ENCODE data around the gene GPR161. TPM values are rescaled to one million over a fixed set of nuclear protein-coding genes. Genes with fewer than 3 reads are reported as not detected.
A peak's percentile ranks its signal among the peaks of the same experiment; 100 is the strongest.

Gene GPR161
- total and polyA plus RNA-seq, 9 of the 15 experiments (the other 6 are each of a cell fraction or from before 2014, with no cell fraction given) = 0.15 to 2.4 (median 0.76) TPM

- H3K9me3 ChIP-seq (replicated peaks; ENCODE audit: control insufficient read depth, insufficient read depth, low read depth, low read length) = no peaks in the 10 kb centered on the region
- no peaks in the 10 kb centered on the region for H3K9me1 ChIP-seq (ENCODE audit: control insufficient read depth, insufficient read depth, low read length)
- no peak for ATAC-seq
- 71% methylated on average over 3 of the region's 3 CpGs for WGBS (ENCODE audit: insufficient coverage, low coverage, missing lambda C conversion rate)
- no peaks in the 10 kb centered on the region for H3K79me2 ChIP-seq (ENCODE audit: control insufficient read depth, insufficient read depth, low read length)
- H3K36me3 ChIP-seq (ENCODE audit: control insufficient read depth, insufficient read depth, low read length) = peaks cover 76% of the 10 kb centered on the region
- intact Hi-C loops (cut with micrococcal nuclease) (no loop called here), in situ Hi-C loops (cut with MboI) (no loop called here)
- no peaks in the 10 kb centered on the region for H3K27me3 ChIP-seq (ENCODE audit: control insufficient read depth in 2 of 2, insufficient read depth in 2 of 2, low read length in 2 of 2)
- POLR2A ChIA-PET = interaction anchor here (1.3 to 2.7 kb wide), 2 partner anchors 10 to 26 kb away, joined by 4 to 8 read pairs; no protein-coding TSS in a partner anchor
- no peak overlapping the region for H3K4me2 ChIP-seq (ENCODE audit: insufficient read depth, low read length)
- DNase-seq (ENCODE audit: extremely low read depth in 1 of 4, low spot score in 3 of 4) = no peak
- no peak overlapping the region for H2AFZ ChIP-seq (ENCODE audit: low read depth, low read length)
- H4K20me1 ChIP-seq (replicated peaks; ENCODE audit: control insufficient read depth, insufficient read depth, low read length) = no peaks in the 10 kb centered on the region
- H3K4me3 ChIP-seq = no peak overlapping the region
- H3K27ac ChIP-seq (ENCODE audit: extremely low read depth, low read depth, low read length) = no peak overlapping the region
- H3K4me1 ChIP-seq (replicated peaks in 1 of 2; ENCODE audit: control insufficient read depth in 2 of 2, insufficient read depth in 2 of 2, low read length in 2 of 2) = no peaks in the 10 kb centered on the region
- CTCF ChIA-PET (ENCODE audit: low intra/inter-chr PET ratio) = no interaction called here
- no TSS peak for BruUV-seq (replicated peaks)
- no peak for FAIRE-seq
- no peak overlapping the region for H3K9ac ChIP-seq (ENCODE audit: insufficient read depth in 1 of 2, low read depth in 2 of 2, low read length in 2 of 2)
- no peak for TF ChIP-seq DLX4 (CRISPR knock-in tag; IDR thresholded peaks at IDR 0.05)
- no peak for TF ChIP-seq SP1 (CRISPR knock-in tag; IDR thresholded peaks at IDR 0.05)
- TF ChIP-seq NCOR1 (IDR thresholded peaks at IDR 0.05) = no peak
- no peak for TF ChIP-seq ZNF140 (CRISPR knock-in tag; IDR thresholded peaks at IDR 0.05)
- TF ChIP-seq STAG1 (CRISPR knock-in tag; IDR thresholded peaks at IDR 0.05; ENCODE audit: borderline replicate concordance) = no peak
- peak; percentile 39; the same call in 1 of the 2 replicates for TF ChIP-seq ATF3 (IDR thresholded peaks at IDR 0.05)
- no peak for TF ChIP-seq ATF3 (CRISPR knock-in tag; conservative IDR thresholded peaks at IDR 0.05)
- no peak for TF ChIP-seq MCM3 (IDR thresholded peaks at IDR 0.05)
- TF ChIP-seq GABPA (tag; conservative IDR thresholded peaks at IDR 0.05; ENCODE audit: low read depth) = peak; percentile 38; the same call in 1 of the 2 replicates
- TF ChIP-seq ZNF584 (CRISPR knock-in tag; IDR thresholded peaks at IDR 0.05; ENCODE audit: low read depth) = no peak
- TF ChIP-seq NFIC (IDR thresholded peaks at IDR 0.05) = no peak
- no peak for TF ChIP-seq ELK3 (CRISPR knock-in tag; IDR thresholded peaks at IDR 0.05)
- TF ChIP-seq TCF3 (CRISPR knock-in tag; IDR thresholded peaks at IDR 0.05) = peak; percentile 20; the same call in 1 of the 2 replicates
- TF ChIP-seq BRD9 (IDR thresholded peaks at IDR 0.05; ENCODE audit: low read depth, partially characterized antibody) = no peak
- 0 out of 2 replicates have a peak, but pooled peaks have one; percentile 12 for TF ChIP-seq FOSL1 (tag; conservative IDR thresholded peaks at IDR 0.05)
- TF ChIP-seq ZNF561 (CRISPR knock-in tag; conservative IDR thresholded peaks at IDR 0.05) = no peak
- TF ChIP-seq ARID4B (CRISPR knock-in tag; IDR thresholded peaks at IDR 0.05) = no peak
- TF ChIP-seq SMAD1 (IDR thresholded peaks at IDR 0.05; ENCODE audit: low read depth, low read length, partially characterized antibody) = no peak
These were observed 71.2 kb downstream of the GPR161 start for GRCh38 chr1:168065506-168065905.

Measured in K562 (cell line).